Measurements from ENCODE around the gene ZNF738. TPM values are rescaled to one million over a fixed set of nuclear protein-coding genes. Genes with fewer than 3 reads are reported as not detected.
"Not testable (repeated sequence)": the region's sequence is repeated elsewhere in the genome, so short reads cannot be mapped to it uniquely, and the experiment has no call there.

Gene ZNF738
- total RNA-seq, result 12.2 TPM

DNA sequence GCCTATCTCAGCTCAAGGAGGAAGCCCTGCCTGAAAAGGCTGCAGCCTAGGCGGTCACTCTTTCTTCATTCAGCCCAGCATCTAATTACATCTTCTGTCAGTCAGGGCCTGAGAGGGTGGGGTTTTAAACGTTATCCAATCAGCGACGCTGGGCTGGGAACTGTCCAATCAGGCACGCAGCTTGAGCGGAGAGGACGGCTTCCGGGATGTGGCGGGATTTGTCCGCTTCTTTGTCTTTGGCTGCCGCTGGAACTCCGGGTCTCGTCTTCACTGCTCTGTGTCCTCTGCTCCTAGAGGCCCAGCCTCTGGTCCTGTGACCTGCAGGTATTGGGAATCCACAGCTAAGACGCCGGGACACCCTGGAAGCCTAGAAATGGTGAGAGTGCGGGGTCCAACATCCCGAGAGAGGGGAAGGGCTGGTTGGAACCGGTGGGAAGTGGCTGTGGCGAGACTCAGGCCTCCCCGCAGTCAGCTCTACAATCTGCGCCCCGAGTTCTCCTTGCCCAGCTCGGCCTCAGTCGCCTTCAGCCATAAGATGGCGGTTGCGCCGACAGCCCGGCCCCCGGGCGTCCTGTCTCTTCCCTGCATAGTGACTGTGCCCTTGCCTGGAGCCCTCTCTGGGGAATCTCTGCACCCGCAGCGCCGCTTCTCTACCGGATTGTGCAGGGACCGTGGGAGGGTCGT is at the start of gene ZNF738:
ZNF738 (plus strand) TSS at position 233 of the 684 bp plus-strand sequence; CDS start at position 374, 141 bp downstream.
- peak; percentile 95 for DNase-seq (ENCODE audit: low spot score)

DNA sequence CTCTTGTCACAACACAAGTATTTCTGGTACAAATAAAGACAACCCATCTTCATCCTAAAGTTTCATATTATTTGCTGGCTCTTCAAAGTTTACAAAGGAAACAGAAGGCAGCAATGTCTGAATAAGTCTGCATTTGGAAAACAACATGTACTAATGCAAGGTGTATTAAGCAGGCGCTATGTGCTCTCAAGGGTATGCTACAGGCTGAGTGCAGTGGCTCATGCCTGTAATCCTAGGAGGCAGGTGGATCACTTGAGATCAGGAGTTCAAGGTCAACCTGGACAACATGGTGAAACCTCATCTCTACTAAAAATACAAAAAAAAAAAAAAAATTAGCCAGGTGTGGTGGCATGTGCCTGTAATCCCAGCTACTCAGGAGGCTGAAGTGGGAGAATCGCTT is 46.0 kb upstream of the ZNF738 start:
- DNase-seq (ENCODE audit: low spot score), result not testable (repeated sequence)

DNA sequence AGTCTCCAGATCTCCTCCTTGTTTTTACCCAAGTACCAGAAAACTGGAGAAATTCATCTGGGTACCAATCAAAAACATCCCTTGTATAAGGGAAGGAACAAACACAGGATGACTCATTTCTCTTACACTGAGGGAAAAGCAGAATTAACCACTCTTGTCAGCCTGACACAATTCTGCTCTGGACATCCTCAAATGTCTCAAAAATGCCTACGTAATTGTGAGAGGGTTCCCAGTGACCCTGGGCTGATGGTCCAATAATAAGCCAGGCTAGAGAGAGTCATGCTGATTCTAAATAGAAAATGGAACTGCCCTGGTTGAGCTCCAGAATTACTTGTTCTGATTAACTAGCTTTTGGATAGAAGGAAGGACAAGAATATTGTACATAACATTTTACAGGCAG is 44.1 kb upstream of the ZNF738 start:
- no peak for DNase-seq (ENCODE audit: low spot score)

DNA sequence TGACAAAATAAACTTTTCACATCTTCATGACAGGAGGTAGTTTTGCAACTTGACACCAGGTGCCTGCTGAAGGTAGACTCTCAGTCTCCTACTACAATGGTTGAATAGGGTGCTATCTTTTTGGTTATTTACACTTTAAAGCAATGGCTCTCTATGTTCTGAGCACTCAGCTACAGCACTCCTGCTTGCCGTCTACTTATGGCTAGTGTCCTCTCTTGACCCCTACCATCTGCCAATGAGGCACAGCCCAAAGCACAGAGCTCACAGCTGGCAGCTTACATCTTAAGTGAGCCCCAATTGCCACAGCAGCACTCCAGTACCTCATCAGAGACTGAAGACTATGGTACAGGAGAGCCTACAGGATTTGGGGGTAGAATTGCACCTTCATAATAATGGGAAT is 41.0 kb upstream of the ZNF738 start:
- DNase-seq (ENCODE audit: low spot score), result no peak

DNA sequence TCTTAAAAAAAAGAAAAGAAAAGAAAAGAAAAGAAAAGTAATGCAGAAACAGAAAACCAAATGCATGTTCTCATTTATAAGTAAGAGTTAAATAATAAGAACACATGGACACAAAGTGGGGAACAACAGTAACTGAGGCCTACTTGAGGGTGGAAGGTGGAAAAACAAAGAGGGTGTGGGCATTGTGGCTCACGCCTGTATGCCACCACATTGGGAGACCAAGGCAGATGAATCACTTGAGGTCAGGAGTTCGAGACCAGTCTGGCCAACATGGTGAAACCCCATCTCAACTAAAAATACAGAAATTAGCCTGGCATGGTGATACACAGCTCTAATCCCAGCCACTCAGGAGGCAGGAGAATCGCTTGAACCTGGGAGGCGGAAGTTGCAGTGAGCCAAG is 37.7 kb upstream of the ZNF738 start:
- no peak for DNase-seq (ENCODE audit: low spot score)

DNA sequence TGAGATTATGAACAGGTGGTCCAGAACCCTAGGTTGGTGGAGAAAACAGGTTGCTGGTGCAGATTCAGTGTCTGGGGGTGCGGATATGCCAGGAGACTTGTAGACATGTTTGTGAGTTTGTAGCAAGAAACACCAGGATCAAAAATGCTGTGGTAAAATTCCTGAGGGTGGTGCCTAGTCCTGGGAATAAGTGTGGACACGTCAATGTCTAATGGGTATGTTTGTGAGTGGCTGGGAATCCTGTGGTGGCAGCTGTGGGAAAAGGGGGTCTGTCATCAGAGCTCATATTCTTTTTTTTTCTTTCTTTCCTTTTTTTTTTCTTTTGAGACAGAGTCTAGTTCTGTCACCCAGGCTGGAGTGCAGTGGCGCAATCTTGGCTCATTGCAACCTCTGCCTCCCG is 36.8 kb upstream of the ZNF738 start:
- no peak for DNase-seq (ENCODE audit: low spot score)

DNA sequence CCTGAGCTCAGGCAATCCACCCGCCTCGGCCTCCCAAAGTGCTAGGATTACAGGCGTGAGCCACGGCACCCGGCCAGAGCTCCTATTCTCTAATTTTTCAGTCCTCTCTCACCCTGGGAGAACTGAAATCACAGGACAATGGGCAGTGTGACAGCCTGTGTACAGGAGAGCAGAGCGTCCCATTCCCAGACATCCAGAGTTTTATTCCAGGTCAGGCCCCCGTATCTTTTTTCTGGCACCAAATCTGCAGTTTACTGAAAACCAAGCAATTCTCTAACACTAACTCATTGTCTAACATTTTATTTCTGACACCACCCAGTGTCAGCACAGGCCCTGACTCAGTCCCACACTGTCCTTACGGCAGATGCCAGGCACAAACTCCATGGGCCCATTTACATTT is 36.3 kb upstream of the ZNF738 start:
- no peak for DNase-seq (ENCODE audit: low spot score)

DNA sequence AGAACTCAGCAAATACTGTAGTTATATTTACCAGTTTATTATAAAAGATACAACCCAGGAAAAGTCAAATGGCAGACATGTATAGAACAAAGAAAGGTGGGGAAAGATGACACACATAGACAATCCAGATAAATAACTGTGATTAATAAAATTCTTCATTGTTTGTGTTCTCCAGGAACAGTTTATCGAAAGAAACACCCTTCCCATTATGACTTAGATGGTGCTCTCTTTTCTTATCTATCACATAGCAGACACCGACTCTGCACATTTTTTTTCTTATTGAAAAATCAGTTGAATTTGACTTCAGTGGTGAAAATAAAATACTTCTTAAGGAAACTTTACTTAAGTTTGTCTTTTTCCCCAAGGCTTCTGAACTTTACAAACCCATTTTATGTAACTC is 35.8 kb upstream of the ZNF738 start:
- DNase-seq (ENCODE audit: low spot score), result no peak

DNA sequence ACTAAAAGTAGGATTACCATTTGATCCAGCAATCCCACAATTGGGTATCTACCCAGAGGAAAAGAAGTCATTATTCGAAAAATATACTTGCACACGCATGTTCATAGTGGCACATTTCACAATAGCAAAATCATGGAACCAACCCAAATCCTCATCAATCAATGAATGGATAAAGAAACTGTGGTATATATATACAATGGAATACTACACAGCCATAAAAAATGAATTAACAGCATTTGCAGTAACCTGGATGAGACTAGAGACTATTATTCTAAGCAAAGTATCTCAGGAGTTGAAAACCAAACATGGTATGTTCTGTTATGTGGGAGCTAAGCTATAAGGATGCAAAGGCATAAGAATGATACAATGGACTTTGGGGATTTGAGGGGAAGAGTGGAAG is 32.6 kb upstream of the ZNF738 start:
- no peak for DNase-seq (ENCODE audit: low spot score)

DNA sequence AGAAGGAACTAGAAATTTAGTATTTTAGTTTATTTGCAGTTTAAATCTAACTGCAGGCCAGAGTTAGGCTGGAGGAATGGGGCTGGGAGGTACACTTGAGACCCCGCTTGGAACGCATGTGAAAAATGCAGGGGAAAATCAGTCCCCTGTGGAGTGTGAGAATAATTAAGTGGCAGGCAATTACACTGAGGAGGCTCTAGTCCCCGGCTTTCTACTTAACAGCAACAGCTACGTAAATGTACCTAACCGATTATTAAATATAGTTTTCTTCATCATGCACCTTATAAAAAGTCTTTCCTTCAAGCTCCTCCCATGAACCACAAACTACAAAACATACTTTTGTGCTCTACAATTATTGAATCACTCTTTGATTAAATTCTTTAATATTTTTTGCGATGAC is 30.4 kb upstream of the ZNF738 start:
- DNase-seq (ENCODE audit: low spot score), result no peak

DNA sequence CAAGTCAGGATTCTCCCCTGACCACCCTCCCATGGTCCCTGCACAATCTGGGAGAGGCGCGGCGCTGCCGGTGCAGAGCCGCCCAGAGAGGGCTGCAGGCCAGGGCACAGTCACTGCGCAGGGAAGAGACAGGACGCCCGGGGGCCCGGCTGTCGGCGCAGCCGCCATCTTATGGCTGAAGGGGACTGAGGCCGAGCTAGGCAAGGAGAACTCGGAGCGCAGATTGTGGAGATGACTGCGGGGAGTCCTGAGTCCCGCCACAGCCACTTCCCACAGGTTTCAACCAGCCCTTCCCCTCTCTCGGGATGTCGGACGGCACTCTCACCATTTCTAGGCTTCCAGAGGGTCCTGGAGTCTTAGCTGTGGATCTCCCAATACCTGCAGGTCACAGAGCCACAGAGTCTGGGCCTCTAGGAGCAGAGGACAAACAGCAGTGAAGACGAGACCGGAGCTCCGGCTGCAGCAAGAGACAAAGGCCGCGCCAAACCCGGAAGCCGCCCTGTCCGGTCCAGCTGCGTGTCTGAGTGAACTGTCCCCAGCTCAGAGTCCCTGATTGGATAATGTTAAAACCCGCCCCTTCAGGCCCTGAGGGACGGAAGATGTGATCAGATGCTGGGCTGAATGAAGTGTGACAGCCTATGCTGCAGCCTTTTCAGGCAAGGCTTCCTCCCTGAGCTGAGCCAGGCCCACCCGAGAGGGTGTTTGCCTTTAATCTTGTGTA is 29.8 kb upstream of the ZNF738 start, which contains the start of gene ZNF708:
ZNF708 (minus strand) TSS at position 526 of the 721 bp plus-strand sequence; CDS start at position 328, 198 bp downstream.
- peak; percentile 92 for DNase-seq (ENCODE audit: low spot score)

DNA sequence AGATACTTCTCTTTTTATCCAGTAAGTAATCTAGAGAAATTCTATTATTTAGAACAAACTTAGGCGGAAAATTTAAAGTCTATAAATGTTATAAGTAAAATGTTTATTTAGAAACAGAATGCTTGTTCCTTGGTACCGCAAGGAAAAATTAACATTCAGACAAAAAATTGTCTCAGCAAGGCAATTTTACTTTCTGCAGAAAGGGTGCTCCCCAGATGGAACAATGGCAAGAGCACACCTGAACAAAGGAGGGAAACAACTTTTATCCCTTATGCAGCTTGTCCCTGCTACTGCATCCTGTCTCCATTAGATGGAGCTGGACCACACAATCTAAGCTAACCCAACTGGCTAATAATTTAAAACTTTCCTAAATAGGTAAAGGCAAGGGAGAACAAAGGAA is 23.1 kb upstream of the ZNF738 start:
- DNase-seq (ENCODE audit: low spot score), result no peak

DNA sequence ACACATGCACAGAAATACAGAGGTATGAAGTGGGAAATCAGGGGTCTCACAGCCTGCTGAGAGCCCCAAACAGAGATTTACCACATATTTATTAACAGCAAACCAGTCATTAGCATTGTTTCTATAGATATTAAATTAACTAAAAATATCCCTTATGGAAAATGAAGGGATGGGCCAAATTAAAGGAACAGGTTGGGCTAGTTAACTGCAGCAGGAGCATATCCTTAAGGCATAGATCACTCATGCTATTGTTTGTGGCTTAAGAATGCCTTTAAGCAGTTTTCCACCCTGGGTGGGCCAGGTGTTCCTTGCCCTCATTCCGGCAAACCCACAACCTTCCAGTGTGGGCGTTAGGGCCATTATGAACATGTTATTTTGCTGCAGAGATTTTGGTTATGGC is 14.0 kb upstream of the ZNF738 start:
- not testable (repeated sequence) for DNase-seq (ENCODE audit: low spot score)

DNA sequence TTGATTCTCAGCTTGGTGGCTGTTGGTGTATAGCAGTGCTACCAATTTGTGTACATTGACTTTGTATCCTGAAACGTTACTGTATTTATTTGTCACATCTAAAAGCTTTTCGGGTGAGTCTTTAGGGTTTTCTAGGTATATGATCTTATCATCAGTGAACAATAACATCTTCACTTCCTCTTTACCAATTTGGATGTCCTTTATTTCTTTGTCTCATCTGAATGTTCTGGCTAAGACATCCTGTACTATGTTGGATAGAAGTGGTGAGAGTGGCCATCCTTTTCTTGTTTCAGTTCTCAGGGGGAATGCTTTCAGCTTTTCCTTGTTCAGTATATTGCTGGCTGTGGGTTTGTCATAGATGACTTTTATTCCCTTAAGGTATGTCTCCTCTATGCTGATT is 6.0 kb upstream of the ZNF738 start:
- no peak for DNase-seq (ENCODE audit: low spot score)

DNA sequence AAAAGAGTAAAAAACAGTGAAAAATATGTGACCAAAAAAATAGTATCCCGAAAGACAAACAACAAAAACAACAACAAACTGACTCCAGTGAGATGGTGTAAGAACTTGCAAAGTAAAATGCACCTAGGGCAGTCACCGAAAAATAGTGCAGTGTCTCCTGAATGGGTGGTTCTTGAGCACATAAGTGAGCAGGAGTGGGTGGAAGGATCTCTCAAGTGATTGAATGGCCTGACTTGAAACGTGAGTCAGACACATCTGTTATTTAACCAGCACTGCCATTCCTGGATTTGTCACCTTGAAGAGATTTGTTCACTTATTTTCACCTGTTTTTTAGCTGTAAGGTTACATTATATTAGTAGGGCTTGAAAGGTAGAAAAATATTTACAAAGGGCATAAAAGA is 3.5 kb downstream of the ZNF738 start:
- no peak for DNase-seq (ENCODE audit: low spot score)

DNA sequence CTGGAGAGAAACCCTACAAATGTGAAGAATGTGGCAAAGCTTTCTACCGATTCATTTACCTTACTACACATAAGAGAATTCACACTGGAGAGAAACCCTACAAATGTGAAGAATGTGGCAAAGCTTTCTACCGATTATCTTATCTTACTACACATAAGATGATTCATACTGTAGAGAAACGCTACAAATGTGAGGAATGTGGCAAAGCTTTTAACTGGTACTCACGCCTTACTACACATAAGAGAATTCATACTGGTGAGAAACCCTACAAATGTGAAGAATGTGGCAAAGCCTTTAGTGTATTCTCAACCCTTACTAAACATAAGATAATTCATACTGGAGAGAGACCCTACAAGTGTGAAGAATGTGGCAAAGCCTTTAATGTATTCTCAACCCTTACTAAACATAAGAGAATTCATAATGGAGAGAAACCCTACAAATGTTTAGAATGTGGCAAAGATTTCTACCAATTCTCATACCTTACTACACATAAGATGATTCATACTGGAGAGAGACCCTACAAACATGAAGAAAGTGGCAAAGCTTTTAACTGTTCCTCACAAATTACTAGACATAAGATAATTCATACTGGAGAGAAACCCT is 25.3 kb downstream of the ZNF738 start:
- no peak for DNase-seq (ENCODE audit: low spot score)

DNA sequence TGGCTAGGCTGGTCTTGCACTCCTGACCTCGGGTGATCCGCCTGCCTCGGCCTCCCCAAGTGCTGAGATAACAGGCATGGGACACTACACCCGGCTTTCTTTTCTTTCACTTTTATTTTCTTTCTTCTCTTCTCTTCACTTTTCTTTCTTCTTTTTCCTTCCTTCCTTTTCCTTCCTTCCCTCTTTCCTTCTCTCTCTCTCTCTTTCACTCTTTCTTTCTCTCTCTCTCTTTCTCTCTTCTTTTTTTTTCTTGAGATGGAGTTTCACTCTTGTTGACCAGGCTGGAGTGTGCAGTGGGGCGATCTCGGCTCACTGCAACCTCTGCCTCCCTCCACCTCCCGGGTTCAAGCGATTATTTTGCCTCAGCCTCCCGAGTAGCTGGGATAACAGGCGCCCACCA is 37.3 kb downstream of the ZNF738 start:
- DNase-seq (ENCODE audit: low spot score), result no peak

DNA sequence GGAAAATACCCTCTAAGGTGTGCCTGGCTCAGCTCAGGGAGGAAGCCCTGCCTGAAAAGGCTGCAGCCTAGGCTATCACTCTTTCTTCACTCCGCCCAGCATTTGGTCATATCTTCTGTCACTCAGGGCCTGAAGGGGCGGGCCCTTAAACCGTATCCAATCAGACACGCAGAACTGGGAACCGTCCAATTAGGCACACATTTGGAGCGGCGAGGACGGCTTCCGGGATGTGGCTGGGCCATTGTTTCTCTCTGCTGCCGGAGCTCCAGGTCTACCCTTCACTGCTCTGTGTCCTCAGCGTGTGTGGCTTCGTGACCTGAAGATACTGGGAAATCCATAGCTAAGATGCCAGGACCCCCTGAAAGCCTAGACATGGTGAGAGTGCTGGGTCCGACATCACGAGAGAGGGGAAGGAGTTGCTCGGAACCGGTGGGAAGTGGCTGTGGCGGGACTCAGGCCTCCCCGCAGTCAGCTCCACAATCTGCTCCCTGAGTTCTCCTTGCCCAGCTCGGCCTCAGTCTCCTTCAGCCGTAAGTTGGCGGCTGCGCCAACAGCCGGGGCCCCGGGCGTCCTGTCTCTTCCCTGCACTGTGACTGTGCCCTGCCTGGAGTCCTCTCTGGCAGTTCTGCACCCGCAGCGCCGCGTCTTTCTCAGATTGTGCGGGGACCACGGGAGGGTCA is 38.2 kb downstream of the ZNF738 start, which contains the start of gene ZNF493:
ZNF493 (plus strand) TSS at position 241 of the 680 bp plus-strand sequence; CDS start at position 346, 105 bp downstream.
- peak; percentile 97 for DNase-seq (ENCODE audit: low spot score)

DNA sequence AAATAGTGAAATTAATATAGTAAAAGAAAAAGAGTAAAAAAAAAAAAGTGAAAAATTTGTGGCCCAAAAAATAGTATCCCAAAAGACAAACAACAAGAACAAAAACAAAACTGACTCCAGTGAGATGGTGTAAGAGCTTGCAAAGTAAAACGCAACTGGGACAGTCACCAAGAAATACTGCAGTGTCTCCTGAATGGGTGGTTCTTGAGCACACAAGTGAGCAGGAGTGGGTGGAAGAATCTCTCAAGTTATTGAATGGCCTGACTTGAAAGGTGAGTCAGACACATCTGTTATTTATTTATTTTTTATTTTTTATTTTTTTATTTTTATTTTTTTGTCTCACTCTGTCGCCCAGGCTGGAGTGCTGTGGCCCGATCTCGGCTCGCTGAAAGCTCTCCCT is 40.1 kb downstream of the ZNF738 start:
- DNase-seq (ENCODE audit: low spot score), result no peak

DNA sequence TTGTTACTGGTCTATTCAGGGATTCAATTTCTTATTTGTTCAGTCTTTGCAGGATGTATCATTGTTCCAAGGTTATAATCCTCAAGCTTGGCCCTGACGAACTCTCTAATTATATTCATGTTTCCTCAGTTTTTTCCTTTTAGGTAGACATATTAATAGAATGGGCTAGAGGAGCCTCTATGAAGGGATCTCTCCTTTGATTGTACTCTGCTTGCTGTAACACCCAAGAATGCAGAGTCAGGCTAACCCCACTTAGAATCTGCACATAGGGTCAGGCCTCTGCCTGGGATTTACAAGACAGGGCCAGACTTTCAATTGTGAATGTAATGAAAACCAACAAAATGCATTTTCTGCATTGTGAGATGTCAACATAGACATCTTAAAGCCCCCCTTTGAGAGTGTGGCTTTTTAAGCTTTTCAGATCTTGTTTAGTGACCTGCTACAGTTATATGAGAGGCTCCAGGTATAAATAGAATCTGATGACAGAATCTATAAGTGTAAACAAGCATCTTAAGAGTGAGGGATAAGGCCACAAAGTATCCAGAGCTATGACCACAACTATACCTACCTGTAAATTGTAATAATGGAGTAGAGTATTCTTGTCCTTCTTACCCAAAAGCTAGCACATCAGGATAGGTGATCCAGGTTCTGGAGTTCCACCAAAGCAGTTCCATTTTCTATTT is 43.6 kb downstream of the ZNF738 start:
- DNase-seq (ENCODE audit: low spot score), result no peak

DNA sequence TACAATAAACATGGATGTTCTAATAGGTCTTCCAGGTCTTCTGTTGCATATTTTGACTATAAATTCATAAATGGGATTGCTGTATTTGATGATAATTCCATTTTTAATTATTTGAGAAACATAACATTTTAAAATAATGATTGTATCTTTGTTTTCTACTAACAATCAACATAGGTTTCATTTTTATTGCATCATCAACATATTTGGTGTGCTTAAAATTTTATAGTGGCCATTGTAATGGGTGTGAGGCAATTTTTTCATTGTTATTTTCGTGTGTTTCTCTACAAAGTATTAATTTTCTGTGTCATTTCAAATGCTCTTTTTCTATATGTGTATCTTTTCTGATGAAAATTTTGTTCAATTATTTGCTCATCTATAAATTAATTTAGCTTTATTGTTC is 51.4 kb downstream of the ZNF738 start:
- DNase-seq (ENCODE audit: low spot score), result no peak

DNA sequence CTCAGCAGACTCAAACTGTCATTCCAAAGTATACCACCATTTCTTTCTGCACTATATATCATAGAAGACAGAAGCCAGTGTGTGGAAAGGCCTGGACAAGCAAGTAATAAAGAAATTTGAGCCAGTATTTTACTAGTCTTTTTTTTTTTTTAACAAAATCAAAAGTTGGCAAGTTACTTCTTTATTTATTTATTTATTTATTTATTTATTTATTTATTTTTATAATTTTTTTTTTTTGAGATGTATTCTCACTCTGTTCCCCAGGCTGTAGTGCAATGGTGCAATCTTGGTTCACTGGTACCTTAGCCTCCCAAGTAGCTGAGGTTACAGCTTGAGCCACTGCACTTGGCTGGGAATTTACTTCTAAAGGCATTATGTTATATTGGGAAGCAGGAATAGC is 63.4 kb downstream of the ZNF738 start:
- DNase-seq (ENCODE audit: low spot score), result no peak
